HG03442 (cell line): ENCODE results near the gene LCA5.
"Not testable (repeated sequence)": the region's sequence is repeated elsewhere in the genome, so short reads cannot be mapped to it uniquely, and the experiment has no call there.

ENCODE experiments used
- ATAC-seq: cut with Tn5 transposase; IDR thresholded peaks from one replicate; pipeline ENCODE4 v1.9.1; 2021; ENCODE audit warnings: mild to moderate bottlenecking, moderate library complexity; ENCODE audit not compliant: unreplicated experiment

The LCA5 gene

GRCh38 chr6:79536954-79537747, at the start of gene LCA5:
Gene LCA5, minus strand, starts transcription at chr6:79537430. Its CDS starts 18,536 bp downstream, at chr6:79518894.
- peak; percentile 99 for ATAC-seq

GRCh38 chr6:79586548-79586947, 49.3 kb upstream of the LCA5 start:
- ATAC-seq, result no peak

GRCh38 chr6:79584332-79584731, 47.1 kb upstream of the LCA5 start:
- no peak for ATAC-seq

- not testable (repeated sequence) for ATAC-seq
Measured at GRCh38 chr6:79577926-79578325, 40.7 kb upstream of the LCA5 start.

DNA sequence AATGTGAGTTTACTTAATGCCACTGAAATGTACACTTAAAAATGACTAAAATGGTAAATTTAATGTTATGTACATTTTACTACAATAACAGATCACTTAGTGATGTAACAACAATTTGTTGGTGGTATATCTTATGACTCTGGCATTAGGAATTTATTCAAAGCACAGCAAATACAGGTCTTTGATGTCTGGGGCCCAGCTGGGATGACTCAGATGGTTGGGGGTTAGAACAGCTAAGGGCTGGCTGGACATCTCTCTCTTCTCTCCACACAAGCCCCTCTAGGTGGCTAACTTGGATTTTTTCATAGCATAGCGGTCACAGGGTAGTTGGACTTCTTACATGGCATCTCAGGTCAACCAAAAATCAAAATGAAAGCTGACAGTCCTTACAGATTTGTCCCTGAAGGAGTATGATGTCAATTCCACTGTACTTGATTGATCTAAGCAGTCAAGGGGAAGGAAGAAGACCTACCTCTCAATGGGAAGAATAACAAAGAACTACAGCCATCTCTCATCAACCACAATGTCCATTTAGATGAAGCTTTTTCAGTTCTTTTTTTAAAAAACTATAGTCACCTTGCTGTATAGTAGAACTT, 37.5 kb upstream of the LCA5 start:
- no peak for ATAC-seq

- ATAC-seq, result no peak
Measured at GRCh38 chr6:79574174-79574573, 36.9 kb upstream of the LCA5 start.

- peak; percentile 19 for ATAC-seq
Measured at GRCh38 chr6:79571030-79571367, 33.8 kb upstream of the LCA5 start.

DNA sequence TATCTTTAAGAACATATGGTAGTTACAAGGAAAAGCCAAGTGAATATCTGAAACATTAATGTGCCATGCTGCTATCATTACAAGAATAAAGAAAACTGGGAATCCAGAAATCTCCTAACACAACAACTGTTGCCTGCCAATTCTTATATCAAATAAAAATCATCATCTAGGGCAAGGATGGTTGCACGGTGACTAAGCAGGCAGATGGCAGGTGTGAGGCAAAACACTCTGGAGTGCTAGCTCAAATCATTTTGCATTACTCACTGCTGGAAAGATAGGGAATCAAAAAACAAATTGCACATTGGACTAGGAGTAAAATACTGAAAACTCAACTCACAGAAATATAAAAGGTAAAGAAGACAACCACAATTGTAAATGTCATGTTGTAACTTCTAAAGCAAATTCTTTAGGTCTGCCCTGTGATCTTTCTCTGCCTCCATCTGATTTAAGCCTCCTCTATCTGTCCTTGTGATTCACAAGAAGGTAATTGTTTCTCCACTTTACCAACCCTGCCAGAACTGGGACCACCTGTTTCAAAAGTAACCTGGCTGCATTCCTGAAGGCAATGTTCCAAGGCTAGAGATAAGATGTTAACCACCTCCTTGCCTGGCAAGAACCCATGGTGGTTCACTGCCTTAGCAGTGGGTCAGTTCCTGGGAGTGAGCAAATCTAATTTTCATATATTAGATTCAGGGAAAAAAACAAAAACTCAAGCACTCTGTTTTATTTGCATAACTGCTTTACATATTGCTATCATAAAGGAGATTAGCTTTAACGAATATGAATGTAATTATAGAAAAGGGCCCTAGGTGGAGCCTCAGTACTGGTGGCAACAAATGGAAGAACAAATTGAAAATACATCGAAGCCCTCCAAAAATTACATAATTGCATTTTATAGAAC, 33.1 kb upstream of the LCA5 start:
- ATAC-seq, result peak; percentile 80

DNA sequence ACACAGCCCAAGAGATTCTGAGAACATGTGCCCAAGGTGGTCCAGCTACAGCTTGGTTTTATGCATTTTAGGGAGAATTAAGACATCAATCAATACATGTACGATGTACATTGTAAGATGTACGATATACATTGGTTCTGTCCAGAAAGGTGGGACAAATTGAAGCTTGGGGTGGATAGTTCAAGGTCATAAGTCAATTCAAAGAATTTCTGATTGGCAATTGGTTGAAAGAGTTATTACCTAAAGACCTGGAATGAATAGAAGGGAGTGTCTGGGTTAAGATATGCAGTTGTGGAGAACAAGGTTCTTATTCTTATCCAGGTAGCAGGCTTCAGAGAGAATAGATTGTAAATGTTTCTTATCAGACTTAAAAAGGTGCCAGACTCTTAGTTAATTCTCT, 31.8 kb upstream of the LCA5 start:
- no peak for ATAC-seq

DNA sequence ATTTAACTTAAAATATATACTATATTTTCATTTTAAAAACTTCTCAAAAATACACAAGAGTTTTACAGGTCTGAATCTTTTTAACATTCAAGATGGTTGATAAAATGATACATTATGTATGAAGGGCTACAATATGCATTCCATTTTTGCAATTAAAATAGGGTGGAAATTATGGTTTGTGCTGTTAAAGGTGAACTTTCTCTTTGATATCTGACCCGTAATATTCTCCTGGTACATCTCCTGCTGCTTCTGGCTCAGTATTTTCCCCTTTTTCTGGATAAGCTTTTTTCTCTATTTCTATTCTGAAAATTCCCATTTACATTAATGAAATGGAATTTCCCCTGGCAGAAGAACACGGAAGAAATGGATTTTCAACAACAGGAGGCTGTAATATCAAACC, 27.4 kb upstream of the LCA5 start:
- ATAC-seq, result no peak

- ATAC-seq, result no peak
Measured at GRCh38 chr6:79559706-79560105, 22.5 kb upstream of the LCA5 start.

- ATAC-seq, result no peak
Measured at GRCh38 chr6:79557673-79558467, 20.6 kb upstream of the LCA5 start.

- no peak for ATAC-seq
Measured at GRCh38 chr6:79554305-79554704, 17.1 kb upstream of the LCA5 start.

DNA sequence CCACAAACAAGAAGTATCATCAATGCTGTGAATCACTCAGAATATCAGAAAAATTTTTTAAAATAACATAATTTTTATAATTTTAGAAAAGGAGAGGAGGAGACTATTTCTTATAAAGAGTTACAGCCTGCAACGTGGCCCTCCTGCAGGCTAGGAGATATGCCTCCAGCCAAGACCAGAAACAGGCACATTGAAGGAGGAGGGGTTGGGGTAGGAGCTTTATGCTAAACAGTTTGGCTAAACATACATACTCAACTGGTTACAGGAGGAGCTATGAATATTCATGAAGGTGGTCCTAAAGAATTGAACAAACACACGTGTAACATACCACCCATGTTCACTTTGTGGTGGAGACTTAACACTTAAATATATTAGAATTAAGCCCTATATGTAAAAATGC, 14.2 kb upstream of the LCA5 start:
- no peak for ATAC-seq

DNA sequence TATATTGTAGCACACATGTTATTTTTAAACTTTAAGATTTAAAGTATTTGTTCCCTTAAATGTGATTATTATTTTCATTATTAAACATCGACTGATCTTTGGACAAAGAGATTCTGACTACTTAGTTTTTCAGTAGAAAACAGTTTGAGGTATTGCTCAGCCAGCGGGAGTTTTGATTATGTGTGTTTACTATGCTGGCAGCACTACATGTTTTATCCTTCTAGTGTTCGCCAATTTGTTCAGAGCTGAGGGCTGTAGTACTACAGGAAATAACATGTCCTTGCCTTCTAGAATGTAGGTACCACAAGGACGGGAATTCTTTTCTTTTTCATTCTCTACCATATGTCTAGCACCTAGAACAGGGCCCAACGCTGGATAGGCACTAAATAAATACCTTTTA, 11.1 kb upstream of the LCA5 start:
- no peak for ATAC-seq

DNA sequence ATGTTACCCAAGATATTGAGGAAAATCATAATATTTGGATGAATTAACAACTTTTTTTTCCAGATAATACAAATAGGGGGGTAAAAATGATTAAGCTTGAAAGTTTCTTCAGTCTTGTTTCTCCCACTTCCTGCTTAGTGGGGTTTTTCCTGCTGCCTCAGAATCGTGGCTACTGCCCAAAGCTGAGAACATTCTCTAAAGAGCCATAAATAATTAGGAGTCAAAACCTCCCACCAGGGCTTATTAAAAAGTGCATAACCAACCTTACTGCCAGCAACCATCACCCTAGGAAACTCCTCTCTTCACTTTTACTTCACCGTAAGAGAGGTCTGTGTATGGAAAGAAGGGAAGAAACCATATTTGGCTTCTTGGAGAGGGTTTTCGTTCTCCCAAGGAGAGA, 9.0 kb upstream of the LCA5 start:
- no peak for ATAC-seq

GRCh38 chr6:79544939-79545450, 7.8 kb upstream of the LCA5 start:
- ATAC-seq, result peak; percentile 79

DNA sequence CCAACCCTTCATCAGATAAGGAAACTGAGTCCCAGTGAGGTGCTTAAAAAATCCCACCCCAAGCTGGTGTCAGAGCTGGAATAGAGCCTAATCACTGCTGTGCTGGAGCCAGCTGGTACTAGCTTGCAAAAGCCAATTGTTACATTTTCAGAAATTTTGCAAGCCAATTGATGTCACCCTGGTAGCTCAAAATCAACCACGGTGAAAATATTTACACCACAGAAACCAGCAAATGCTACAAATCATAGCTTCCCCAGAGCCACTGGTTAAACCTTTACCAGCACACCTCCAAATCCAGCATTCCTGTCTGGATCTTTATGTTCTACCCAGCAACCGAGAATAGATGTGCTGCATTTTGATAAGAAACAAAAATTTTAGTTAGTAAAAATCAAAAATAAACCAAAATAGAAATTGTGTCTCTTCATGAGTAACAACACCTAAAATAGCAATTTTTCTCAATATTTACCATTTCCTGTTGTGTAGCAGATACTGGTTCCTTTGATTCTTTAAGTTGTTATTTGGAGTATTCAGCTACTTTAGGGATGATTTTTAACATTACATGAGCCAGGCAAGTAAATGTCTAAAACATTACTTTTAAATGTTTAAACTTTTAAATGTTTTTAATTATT, 7.2 kb upstream of the LCA5 start:
- ATAC-seq, result peak; percentile 50

DNA sequence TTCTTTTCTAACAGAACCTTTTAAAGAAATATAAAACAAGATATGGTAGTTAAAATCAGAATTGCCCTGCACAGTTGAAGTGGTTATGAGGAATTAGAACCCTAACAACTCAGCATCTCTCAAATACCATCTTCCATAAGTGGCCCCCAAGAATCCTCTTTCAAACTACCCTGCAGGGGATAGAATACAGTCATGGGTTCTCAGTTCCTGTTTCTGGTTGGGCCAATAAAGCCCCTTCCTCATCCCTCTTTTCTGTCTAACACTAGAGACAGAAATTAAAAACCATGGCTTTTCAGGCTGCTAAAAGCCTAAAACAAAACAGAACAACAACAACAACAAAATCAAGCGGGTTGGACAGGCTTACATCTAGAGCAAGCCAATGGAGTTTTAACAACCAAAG, 6.7 kb upstream of the LCA5 start:
- ATAC-seq, result no peak

DNA sequence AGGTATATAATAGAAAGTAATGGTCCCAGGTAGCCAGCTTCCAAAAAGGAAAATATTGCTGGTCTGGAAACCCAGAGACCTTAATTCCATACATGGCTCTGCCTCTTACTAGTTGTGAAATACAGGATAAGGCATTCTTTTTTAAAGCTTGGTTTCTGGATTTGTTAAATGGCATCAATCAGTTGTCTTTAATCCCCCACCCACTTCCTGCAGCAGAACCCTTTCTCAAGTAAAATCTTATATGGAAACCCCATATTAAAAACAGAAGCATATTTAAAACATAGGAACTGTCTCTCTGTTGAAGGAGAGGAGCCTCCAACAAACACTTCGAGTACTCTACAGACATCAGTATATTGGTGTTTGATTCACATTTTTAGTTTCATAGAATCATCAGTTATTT, 6.2 kb upstream of the LCA5 start:
- no peak for ATAC-seq
